Retinal pigment epithelial cell (primary cell): ENCODE measurements around the gene PARM1.

Experiments
- DNase-seq: peaks from one replicate; pipeline ENCODE4 v3.0.0-alpha.2; 2010; ENCODE audit warnings: low read depth
- H3K4me3 ChIP-seq: 2 replicates; pipeline ENCODE4 v1.5.1; 2011; ENCODE audit warnings: mild to moderate bottlenecking, low read length, control low read depth, moderate library complexity
- CTCF ChIP-seq: conservative IDR thresholded peaks from 2 replicates; pipeline ENCODE4 v1.5.1; 2011; ENCODE audit warnings: low read depth, low read length, control low read depth, inconsistent platforms

PARM1 gene

GRCh38 chr4:74932832-74933561, at the start of gene PARM1:
TSS of gene PARM1 (plus strand) at chr4:74933116. CDS start at chr4:74933328, 212 bp downstream.
- peak; percentile 79 for TF ChIP-seq CTCF
- DNase-seq, result no peak
- peak within 1 kb of the TSS; percentile 65 for H3K4me3 ChIP-seq

GRCh38 chr4:74884266-74884665, 48.6 kb upstream of the PARM1 start:
- DNase-seq, result no peak
- no peak for TF ChIP-seq CTCF
- no peak overlapping the region for H3K4me3 ChIP-seq

- TF ChIP-seq CTCF, result no peak
- H3K4me3 ChIP-seq, result no peak overlapping the region
- no peak for DNase-seq
These were observed 46.4 kb upstream of the PARM1 start for GRCh38 chr4:74886484-74886883.

- no peak overlapping the region for H3K4me3 ChIP-seq
- no peak for DNase-seq
- TF ChIP-seq CTCF, result no peak
These were observed 42.6 kb upstream of the PARM1 start for GRCh38 chr4:74890341-74890740.

GRCh38 chr4:74891037-74891436, 41.9 kb upstream of the PARM1 start:
- no peak for TF ChIP-seq CTCF
- H3K4me3 ChIP-seq, result no peak overlapping the region
- DNase-seq, result no peak

GRCh38 chr4:74893171-74893570, 39.7 kb upstream of the PARM1 start:
- DNase-seq, result no peak
- H3K4me3 ChIP-seq, result no peak overlapping the region
- no peak for TF ChIP-seq CTCF

GRCh38 chr4:74896595-74896994, 36.3 kb upstream of the PARM1 start:
- no peak for DNase-seq
- TF ChIP-seq CTCF, result no peak
- no peak overlapping the region for H3K4me3 ChIP-seq
